Endodermal cell (in vitro differentiated cells): ENCODE data around the gene CAMK2D. TPM values are rescaled to one million over a fixed set of nuclear protein-coding genes. Genes with fewer than 3 reads are reported as not detected.
A peak's percentile ranks its signal among the peaks of the same experiment; 100 is the strongest.

Experiments used
- DNase-seq: peaks from one replicate; pipeline ENCODE4 v3.0.0-alpha.2; 2017
- H3K27ac ChIP-seq: 2 replicates; pipeline ENCODE4 v1.5.1; 2013; ENCODE audit warnings: mild to moderate bottlenecking, low read depth, low read length, moderate library complexity
- H3K27me3 ChIP-seq: 2 replicates; pipeline ENCODE4 v1.6.1; 2013; ENCODE audit warnings: mild to moderate bottlenecking, low read length, moderate library complexity; ENCODE audit not compliant: insufficient read depth, control insufficient read depth, poor library complexity, severe bottlenecking
- H3K36me3 ChIP-seq: 2 replicates; pipeline ENCODE4 v1.7.0; 2013; ENCODE audit warnings: mild to moderate bottlenecking, low read length, moderate library complexity; ENCODE audit not compliant: control insufficient read depth, insufficient read depth
- H3K4me1 ChIP-seq: one replicate; pipeline ENCODE4 v1.7.0; 2013; ENCODE audit warnings: low read length; ENCODE audit not compliant: control insufficient read depth, insufficient read depth
- H3K4me3 ChIP-seq: 2 replicates; pipeline ENCODE4 v1.5.1; 2013; ENCODE audit warnings: mild to moderate bottlenecking, low read length, moderate library complexity
- H3K9ac ChIP-seq: 2 replicates; pipeline ENCODE4 v1.6.1; 2013; ENCODE audit warnings: mild to moderate bottlenecking, low read length, moderate library complexity; ENCODE audit not compliant: poor library complexity, severe bottlenecking; ENCODE audit errors: extremely low read depth
- H3K9me3 ChIP-seq: 2 replicates; pipeline ENCODE4 v1.6.1; 2013; ENCODE audit warnings: mild to moderate bottlenecking, low read length, moderate library complexity; ENCODE audit not compliant: control insufficient read depth
- H3K27ac Mint-ChIP-seq: 2 replicates; pipeline ENCODE4 v1.8.0; 2020; ENCODE audit warnings: mixed read lengths
- H3K27me3 Mint-ChIP-seq: 2 replicates; pipeline ENCODE4 v1.8.0; 2021; ENCODE audit warnings: mild to moderate bottlenecking, mixed read lengths; ENCODE audit not compliant: insufficient read depth
- H3K36me3 Mint-ChIP-seq: 2 replicates; pipeline ENCODE4 v1.8.0; 2020; ENCODE audit warnings: low read depth, mixed read lengths
- H3K4me1 Mint-ChIP-seq: 2 replicates; pipeline ENCODE4 v1.8.0; 2020; ENCODE audit warnings: mixed read lengths
- H3K4me3 Mint-ChIP-seq: 2 replicates; pipeline ENCODE4 v1.8.0; 2020; ENCODE audit warnings: mild to moderate bottlenecking, moderate library complexity, mixed read lengths
- H3K9me3 Mint-ChIP-seq: 2 replicates; pipeline ENCODE4 v1.8.0; 2020; ENCODE audit warnings: mild to moderate bottlenecking, mixed read lengths
- CTCF ChIP-seq: fragments of 200-600 bp; sonication (generic); conservative IDR thresholded peaks from 2 replicates; pipeline ENCODE4 v1.5.0; 2021; ENCODE audit warnings: antibody characterized with exemption, mild to moderate bottlenecking
- WGBS, 2 experiments: methylation state at CpG; one replicate each; pipeline versions ENCODE4 v1.1.5 to v1.1.7; 2013; ENCODE audit warnings: missing lambda C conversion rate in 2 of 2, mixed read lengths in 1 of 2; ENCODE audit not compliant: insufficient coverage in 1 of 2, insufficient read length in 1 of 2; 5-methylcytosine and 5-hydroxymethylcytosine counted together
- total RNA-seq, 2 donors: library from RNA; stranded (reverse); fragmentation: NEBNext Ultra II Directional in 1 of 2; extraction: Animal tissue kit (Norgen Biotek cat#: 25700) in 1 of 2; gene quantifications; 2 replicates in 1 of 2; 3 replicates in 1 of 2; pipeline ENCODE4 v1.2.1, GENCODE V29; 2021

The CAMK2D gene
- total RNA-seq, 2 donors from 2014 or later: 91.1 to 120 TPM

GRCh38 chr4:113776679-113777078, 15.1 kb upstream of the CAMK2D start:
- no peak for TF ChIP-seq CTCF
- H3K9me3 ChIP-seq: no peaks in the 10 kb centered on the region
- no peak overlapping the region for H3K9ac ChIP-seq
- 90 to 91% methylated on average over 11 of the region's 11 CpGs for WGBS, 2 experiments
- H3K4me1 ChIP-seq: no peaks in the 10 kb centered on the region
- no peaks in the 10 kb centered on the region for H3K36me3 Mint-ChIP-seq
- no peak overlapping the region for H3K4me3 Mint-ChIP-seq
- no peak overlapping the region for H3K27ac ChIP-seq
- H3K27me3 Mint-ChIP-seq: peaks cover 2% of the 10 kb centered on the region
- H3K4me3 ChIP-seq: no peak overlapping the region
- peak; percentile 67 for DNase-seq
- H3K27me3 ChIP-seq: no peaks in the 10 kb centered on the region
- H3K9me3 Mint-ChIP-seq: peaks cover 13% of the 10 kb centered on the region
- no peaks in the 10 kb centered on the region for H3K36me3 ChIP-seq
- H3K27ac Mint-ChIP-seq: no peak overlapping the region
- H3K4me1 Mint-ChIP-seq: peaks cover 6% of the 10 kb centered on the region

- no peaks in the 10 kb centered on the region for H3K27me3 ChIP-seq
- peaks cover 6% of the 10 kb centered on the region for H3K4me1 Mint-ChIP-seq
Measured at GRCh38 chr4:113776016-113776415, 14.5 kb upstream of the CAMK2D start.

GRCh38 chr4:113773756-113774155, 12.2 kb upstream of the CAMK2D start:
- H3K4me3 Mint-ChIP-seq: no peak overlapping the region

More at GRCh38 chr4:113776016-113776415, 14.5 kb upstream of the CAMK2D start:
- Histone ChIP-seq H3K4me1 (no peaks in the 10 kb centered on the region), H3K36me3 (no peaks in the 10 kb centered on the region), H3K9ac (no peak overlapping the region), H3K27ac (no peak overlapping the region), H3K9me3 (no peaks in the 10 kb centered on the region), H3K4me3 (no peak overlapping the region)
- Mint-ChIP-seq H3K9me3 (peaks cover 17% of the 10 kb centered on the region), H3K36me3 (no peaks in the 10 kb centered on the region), H3K27me3 (peaks cover 2% of the 10 kb centered on the region), H3K4me3 (no peak overlapping the region), H3K27ac (no peak overlapping the region)
- TF ChIP-seq CTCF: no peak
- WGBS, 2 experiments: 91 to 93% methylated on average over 4 of the region's 4 CpGs
- DNase-seq: no peak

More at GRCh38 chr4:113773756-113774155, 12.2 kb upstream of the CAMK2D start:
- peaks cover 17% of the 10 kb centered on the region for H3K4me1 Mint-ChIP-seq
- Histone ChIP-seq H3K4me1 (peaks cover 2% of the 10 kb centered on the region), H3K9ac (no peak overlapping the region), H3K9me3 (no peaks in the 10 kb centered on the region), H3K36me3 (no peaks in the 10 kb centered on the region), H3K4me3 (no peak overlapping the region), H3K27ac (no peak overlapping the region), H3K27me3 (no peaks in the 10 kb centered on the region)
- 91% methylated on average over 3 of the region's 3 CpGs; no CpG with 5 or more reads in 1 of the 2 experiments for WGBS, 2 experiments
- TF ChIP-seq CTCF: no peak
- H3K27me3 Mint-ChIP-seq: peaks cover 2% of the 10 kb centered on the region
- H3K36me3 Mint-ChIP-seq: no peaks in the 10 kb centered on the region
- DNase-seq: no peak
- peaks cover 20% of the 10 kb centered on the region for H3K9me3 Mint-ChIP-seq
- H3K27ac Mint-ChIP-seq: no peak overlapping the region
